AG09309 (cell line): ENCODE results near the gene PAQR9.

Source experiments
- DNase-seq: peaks from one replicate; pipeline ENCODE4 v3.0.0-alpha.2; 2010; ENCODE audit warnings: low read depth
- H3K4me3 ChIP-seq: 2 replicates; pipeline ENCODE4 v1.5.1; 2011; ENCODE audit warnings: mild to moderate bottlenecking, low read depth, low read length, moderate library complexity; ENCODE audit not compliant: control insufficient read depth
- TF ChIP-seq, protein P1 (sequence below): IDR thresholded peaks from 2 replicates; pipeline ENCODE4 v1.5.1; 2011; ENCODE audit warnings: mild to moderate bottlenecking, low read depth, low read length, inconsistent platforms; ENCODE audit not compliant: insufficient read depth, control insufficient read depth; ENCODE audit errors: missing control alignments

The PAQR9 gene

GRCh38 chr3:142963234-142963515, 299 bp downstream of the PAQR9 start:
- no peak for DNase-seq
- peak overlapping the region; percentile 25 for H3K4me3 ChIP-seq
- TF ChIP-seq, protein P1, sequence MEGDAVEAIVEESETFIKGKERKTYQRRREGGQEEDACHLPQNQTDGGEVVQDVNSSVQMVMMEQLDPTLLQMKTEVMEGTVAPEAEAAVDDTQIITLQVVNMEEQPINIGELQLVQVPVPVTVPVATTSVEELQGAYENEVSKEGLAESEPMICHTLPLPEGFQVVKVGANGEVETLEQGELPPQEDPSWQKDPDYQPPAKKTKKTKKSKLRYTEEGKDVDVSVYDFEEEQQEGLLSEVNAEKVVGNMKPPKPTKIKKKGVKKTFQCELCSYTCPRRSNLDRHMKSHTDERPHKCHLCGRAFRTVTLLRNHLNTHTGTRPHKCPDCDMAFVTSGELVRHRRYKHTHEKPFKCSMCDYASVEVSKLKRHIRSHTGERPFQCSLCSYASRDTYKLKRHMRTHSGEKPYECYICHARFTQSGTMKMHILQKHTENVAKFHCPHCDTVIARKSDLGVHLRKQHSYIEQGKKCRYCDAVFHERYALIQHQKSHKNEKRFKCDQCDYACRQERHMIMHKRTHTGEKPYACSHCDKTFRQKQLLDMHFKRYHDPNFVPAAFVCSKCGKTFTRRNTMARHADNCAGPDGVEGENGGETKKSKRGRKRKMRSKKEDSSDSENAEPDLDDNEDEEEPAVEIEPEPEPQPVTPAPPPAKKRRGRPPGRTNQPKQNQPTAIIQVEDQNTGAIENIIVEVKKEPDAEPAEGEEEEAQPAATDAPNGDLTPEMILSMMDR, result no peak

DNA sequence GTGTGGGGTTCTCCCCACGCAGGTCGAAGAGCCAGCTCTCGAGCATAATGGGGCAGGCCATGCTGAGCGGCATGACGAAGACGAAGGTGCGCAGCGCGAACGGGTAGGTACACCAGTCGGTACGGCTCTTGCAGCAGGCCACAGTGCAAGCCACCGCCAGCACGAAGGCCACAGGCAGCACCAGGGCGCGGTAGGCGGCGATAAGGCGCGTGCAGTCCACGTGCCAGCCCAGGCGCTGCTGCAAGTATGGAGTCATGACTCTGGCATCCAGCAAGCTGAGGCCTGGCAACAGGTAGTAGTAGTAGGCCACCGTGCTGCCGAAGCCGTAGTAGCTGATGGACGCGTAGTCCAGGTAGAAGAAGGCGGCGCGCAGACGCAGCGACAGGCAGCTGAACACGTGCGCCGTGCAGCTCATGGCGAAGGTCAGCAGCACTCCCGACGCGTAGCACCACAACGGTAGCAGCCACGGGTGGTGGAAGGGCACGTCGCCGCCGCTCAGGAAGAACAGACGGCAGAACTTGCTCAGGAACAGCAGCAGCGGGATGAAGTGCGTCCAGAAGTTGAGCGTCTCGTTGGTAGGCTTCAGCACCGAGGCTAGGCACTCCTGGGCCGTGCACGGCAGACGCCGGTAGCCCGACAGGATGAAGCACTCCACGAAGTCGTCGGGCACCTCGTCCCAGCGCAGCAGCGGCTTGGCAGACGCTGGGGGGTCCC, 797 bp downstream of the PAQR9 start:
- TF ChIP-seq, protein P1, result no peak
- H3K4me3 ChIP-seq, result no peak overlapping the region; the same call in 1 of the 2 replicates
- DNase-seq, result no peak

DNA sequence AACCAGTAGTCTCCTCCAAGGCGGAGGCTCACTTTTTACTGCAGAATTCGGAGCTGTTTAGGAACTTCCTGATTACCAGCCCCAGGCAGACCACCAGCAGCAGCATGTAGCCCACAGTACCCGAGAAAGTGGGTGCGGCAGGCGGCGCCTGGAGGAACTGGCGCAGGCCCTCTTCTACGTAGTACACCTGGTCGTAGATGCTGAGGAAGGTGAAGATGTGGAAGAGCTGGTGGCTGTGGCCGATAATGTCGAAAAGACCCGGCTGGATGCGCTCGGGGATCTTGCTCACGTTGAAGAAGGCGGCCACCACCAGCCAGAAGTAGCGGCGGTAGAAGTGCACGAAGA, 1.3 kb downstream of the PAQR9 start:
- TF ChIP-seq, protein P1, result no peak
- no peak overlapping the region for H3K4me3 ChIP-seq
- no peak for DNase-seq

GRCh38 chr3:142961539-142961938, 1.9 kb downstream of the PAQR9 start:
- TF ChIP-seq, protein P1, result no peak
- no peak for DNase-seq

DNA sequence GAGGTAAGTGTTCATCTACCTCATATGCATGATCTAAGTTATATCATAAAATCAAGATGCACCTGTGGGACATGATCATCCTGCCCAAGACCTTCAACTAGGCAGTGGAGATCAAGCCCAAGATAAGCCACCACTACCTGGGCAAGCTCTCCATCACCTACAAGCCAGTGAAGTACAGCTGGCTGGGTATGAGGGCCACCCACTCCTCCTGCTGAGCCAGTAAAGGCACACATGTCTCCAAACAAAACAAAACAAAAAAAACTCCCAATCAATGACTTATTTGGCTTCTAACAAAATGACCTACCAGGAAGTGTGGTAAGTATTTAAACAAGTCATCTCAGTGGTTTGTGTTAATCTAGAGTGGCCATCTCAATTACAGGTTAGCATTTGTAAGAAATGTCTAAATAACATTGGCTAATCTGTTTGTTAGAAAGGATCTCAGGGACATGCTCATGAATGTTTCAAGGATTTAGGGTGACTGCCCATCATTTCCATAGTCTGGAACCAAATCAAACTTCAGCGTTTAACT, 3.1 kb downstream of the PAQR9 start:
- no peak for DNase-seq
- TF ChIP-seq, protein P1, result no peak

More at GRCh38 chr3:142961539-142961938, 1.9 kb downstream of the PAQR9 start:
- no peak overlapping the region for H3K4me3 ChIP-seq

GRCh38 chr3:142958707-142959106, 4.8 kb downstream of the PAQR9 start:
- DNase-seq, result peak; percentile 5
- no peak overlapping the region for H3K4me3 ChIP-seq
- TF ChIP-seq, protein P1, result no peak

More for the DNA sequence above, 3.1 kb downstream of the PAQR9 start:
- H3K4me3 ChIP-seq, result no peak overlapping the region

- no peak for DNase-seq
- H3K4me3 ChIP-seq, result no peak overlapping the region
- TF ChIP-seq, protein P1, result no peak
Measured at GRCh38 chr3:142953443-142953842, 10.0 kb downstream of the PAQR9 start.
